Measurements from ENCODE around the gene HHAT. TPM values are rescaled to one million over a fixed set of nuclear protein-coding genes. Genes with fewer than 3 reads are reported as not detected.

The HHAT gene
- total RNA-seq, 4 donors from 2014 or later: 0.83 to 1.6 (median 1.2) TPM

DNA sequence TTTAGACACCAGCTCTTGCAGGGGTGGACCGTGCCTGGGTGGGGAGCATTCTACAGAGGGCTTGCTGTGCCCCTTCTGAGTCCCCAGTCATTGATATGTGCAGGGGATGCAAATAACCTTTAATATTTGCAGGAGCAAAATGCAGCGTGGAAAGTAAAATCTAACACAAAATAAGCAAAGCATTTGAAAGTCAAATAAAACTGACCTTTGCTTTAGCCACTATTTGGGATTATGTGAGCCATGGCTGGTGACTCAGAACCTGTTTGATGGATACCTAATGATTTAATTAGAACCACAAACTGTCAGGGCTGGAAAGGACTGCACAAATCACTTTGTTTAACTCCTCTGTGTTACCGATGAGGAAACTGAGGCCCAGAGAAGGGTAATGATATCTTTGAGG, 377.5 kb downstream of the HHAT start:
- Histone ChIP-seq H3K36me3 (peaks cover 0 to 5% (median 0%) of the 10 kb centered on the region in 4 donors), H3K9me3 (peaks cover 0 to 4% (median 0%) of the 10 kb centered on the region in 4 donors), H3K4me3 (no peak overlapping the region), H3K27ac (replicated peaks in 1 of 4) (no peak overlapping the region), H3K27me3 (no peaks in the 10 kb centered on the region), H3K4me1 (no peaks in the 10 kb centered on the region)
- TF ChIP-seq POLR2AphosphoS5 (IDR thresholded peaks at IDR 0.05) (no peak), POLR2A (IDR thresholded peaks at IDR 0.05; ENCODE audit: low read depth) (no peak), EP300 (IDR thresholded peaks at IDR 0.05) (no peak)
- TF ChIP-seq, protein P1, sequence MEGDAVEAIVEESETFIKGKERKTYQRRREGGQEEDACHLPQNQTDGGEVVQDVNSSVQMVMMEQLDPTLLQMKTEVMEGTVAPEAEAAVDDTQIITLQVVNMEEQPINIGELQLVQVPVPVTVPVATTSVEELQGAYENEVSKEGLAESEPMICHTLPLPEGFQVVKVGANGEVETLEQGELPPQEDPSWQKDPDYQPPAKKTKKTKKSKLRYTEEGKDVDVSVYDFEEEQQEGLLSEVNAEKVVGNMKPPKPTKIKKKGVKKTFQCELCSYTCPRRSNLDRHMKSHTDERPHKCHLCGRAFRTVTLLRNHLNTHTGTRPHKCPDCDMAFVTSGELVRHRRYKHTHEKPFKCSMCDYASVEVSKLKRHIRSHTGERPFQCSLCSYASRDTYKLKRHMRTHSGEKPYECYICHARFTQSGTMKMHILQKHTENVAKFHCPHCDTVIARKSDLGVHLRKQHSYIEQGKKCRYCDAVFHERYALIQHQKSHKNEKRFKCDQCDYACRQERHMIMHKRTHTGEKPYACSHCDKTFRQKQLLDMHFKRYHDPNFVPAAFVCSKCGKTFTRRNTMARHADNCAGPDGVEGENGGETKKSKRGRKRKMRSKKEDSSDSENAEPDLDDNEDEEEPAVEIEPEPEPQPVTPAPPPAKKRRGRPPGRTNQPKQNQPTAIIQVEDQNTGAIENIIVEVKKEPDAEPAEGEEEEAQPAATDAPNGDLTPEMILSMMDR (IDR thresholded peaks at IDR 0.05): no peak
- no peak for DNase-seq (ENCODE audit: extremely low spot score)
- 98% methylated on average over 3 of the region's 3 CpGs for whole genome bisulfite sequencing
- intact Hi-C loops (cut with DNase I): no loop called here

DNA sequence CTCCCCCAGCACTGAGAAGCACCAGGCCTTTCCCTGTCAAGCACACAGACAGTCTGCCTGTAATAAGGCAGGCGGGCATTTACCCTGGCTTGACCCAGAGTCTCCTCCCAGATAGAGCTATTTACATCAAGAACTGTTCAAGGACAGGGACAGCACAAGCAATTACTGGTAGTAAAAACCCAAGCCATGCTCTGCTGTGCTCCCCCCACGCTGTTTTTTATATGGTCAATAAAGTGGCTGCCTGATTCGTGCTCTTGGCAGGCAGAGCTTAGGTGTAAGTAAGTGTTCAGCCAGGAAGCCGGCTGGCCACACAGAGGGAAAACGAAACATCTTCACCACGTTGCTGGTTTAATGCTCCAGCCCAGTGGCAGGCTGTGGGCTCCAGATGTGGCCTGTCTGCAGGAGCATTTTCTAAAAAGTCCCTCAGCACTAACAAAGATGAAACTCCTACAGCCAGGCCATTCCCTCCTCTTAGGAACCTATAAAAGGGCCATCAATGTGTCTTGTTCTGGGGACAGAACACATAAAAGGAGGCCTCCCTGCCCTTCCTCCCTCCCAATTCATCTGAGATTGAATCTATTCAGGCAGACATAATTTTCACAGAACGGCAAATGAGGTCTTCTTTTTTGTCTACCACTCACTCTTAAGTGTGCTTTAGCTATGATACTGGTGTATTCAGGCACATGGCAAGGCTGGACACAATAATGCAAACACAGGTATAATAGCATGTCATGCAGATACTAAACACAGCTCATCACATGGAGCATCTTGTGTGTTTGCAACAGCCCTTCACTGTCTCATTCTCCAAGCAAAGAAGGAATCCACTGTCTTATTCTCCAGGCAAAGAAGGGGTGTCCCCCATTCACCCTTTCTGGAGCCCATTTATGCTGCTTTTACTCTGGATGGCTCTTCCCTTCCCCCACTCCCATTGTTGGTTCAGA, 378.9 kb downstream of the HHAT start:
- no peak for DNase-seq (ENCODE audit: extremely low spot score)
- no peaks in the 10 kb centered on the region for H3K27me3 ChIP-seq
- WGBS: 87% methylated on average over 5 of the region's 7 CpGs
- H3K4me3 ChIP-seq: no peak overlapping the region
- intact Hi-C loops (cut with DNase I): no loop called here
- no peaks in the 10 kb centered on the region for H3K9me3 ChIP-seq
- TF ChIP-seq EP300 (IDR thresholded peaks at IDR 0.05): no peak
- TF ChIP-seq, protein P1 (IDR thresholded peaks at IDR 0.05): no peak
- no peak overlapping the region for H3K27ac ChIP-seq (replicated peaks in 1 of 4)
- H3K36me3 ChIP-seq: peaks cover 0 to 5% (median 0%) of the 10 kb centered on the region in 4 donors
- H3K4me1 ChIP-seq: no peaks in the 10 kb centered on the region

DNA sequence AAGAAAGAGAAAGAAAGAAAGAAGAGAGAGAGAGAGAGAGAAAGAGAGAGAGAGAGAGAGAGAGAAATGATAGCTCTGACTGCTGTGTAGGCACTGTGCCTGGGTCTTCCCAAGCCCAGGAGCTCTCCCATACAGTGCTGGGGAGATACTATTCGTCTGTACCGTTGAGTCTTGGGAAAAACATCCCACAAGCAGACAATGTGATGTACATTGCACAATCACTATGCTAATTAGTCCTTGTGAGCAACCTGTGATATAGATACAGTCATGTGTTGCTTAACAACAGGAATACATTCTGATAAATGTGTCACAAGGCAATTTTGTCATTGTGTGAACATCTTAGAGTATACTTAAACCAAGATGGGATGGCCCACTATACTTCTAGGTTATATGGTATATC, 381.0 kb downstream of the HHAT start:
- Histone ChIP-seq H3K27ac (replicated peaks in 1 of 4) (no peak overlapping the region), H3K4me1 (no peaks in the 10 kb centered on the region), H3K36me3 (peaks cover 0 to 5% (median 0%) of the 10 kb centered on the region in 4 donors), H3K9me3 (no peaks in the 10 kb centered on the region), H3K4me3 (no peak overlapping the region), H3K27me3 (no peaks in the 10 kb centered on the region)
- WGBS: 94% methylated on average over 2 of the region's 2 CpGs
- intact Hi-C loops (cut with DNase I): no loop called here
- TF ChIP-seq EP300 (IDR thresholded peaks at IDR 0.05): no peak
- TF ChIP-seq POLR2AphosphoS5 (IDR thresholded peaks at IDR 0.05): no peak
- TF ChIP-seq POLR2A (IDR thresholded peaks at IDR 0.05; ENCODE audit: low read depth): no peak
- TF ChIP-seq, protein P1 (IDR thresholded peaks at IDR 0.05): no peak
- DNase-seq (ENCODE audit: extremely low spot score): no peak

DNA sequence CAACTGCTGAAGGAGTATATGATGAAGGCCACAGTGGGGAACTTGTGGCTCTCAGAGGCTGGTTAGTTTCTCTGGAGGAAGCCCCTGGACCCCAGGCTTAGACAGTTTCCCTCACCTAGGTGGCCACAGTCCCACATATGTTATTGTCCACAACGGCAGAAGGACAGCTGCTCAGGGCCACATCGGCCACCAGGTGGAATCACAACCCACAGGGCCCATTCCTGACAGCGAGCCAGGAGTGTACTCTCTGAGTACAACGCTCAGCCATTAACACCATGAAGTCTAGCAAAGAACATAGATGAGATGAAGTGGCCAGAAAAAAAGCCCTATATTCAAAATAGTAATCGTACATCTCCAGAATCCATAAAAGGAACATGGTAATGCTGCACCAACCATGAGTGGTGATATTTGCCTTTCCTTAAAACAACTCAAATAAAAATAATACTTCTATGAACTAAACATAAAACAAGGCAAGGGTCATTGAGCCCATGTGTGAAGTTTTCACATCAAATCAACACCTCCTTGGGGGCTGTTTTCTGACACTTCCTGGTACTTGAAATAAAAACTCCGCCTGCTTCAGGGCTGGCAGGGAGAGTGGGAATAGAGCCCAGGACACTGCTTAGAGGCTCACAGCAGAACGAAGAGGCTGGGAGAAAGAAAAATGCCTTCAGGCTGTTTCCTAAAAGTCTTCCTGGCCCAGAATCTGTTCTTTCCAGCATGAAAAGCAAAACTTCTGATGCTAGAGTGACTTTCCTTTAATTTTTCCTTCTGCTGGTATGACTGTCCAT, 383.3 kb downstream of the HHAT start:
- Histone ChIP-seq H3K36me3 (peaks cover 0 to 5% (median 0%) of the 10 kb centered on the region in 4 donors), H3K9me3 (no peaks in the 10 kb centered on the region), H3K27me3 (no peaks in the 10 kb centered on the region), H3K4me3 (no peak overlapping the region), H3K4me1 (no peaks in the 10 kb centered on the region), H3K27ac (replicated peaks in 1 of 4) (no peak overlapping the region)
- WGBS: 66% methylated on average over 5 of the region's 7 CpGs
- intact Hi-C loops (cut with DNase I): no loop called here
- DNase-seq (ENCODE audit: extremely low spot score): no peak
- TF ChIP-seq, protein P1 (IDR thresholded peaks at IDR 0.05): no peak
- TF ChIP-seq EP300 (IDR thresholded peaks at IDR 0.05) (no peak), POLR2A (IDR thresholded peaks at IDR 0.05; ENCODE audit: low read depth) (no peak), POLR2AphosphoS5 (IDR thresholded peaks at IDR 0.05) (no peak)

Data from esophagus muscularis mucosa (tissue), 4 donors.